ENCODE results near the gene FAM3D.

DNA sequence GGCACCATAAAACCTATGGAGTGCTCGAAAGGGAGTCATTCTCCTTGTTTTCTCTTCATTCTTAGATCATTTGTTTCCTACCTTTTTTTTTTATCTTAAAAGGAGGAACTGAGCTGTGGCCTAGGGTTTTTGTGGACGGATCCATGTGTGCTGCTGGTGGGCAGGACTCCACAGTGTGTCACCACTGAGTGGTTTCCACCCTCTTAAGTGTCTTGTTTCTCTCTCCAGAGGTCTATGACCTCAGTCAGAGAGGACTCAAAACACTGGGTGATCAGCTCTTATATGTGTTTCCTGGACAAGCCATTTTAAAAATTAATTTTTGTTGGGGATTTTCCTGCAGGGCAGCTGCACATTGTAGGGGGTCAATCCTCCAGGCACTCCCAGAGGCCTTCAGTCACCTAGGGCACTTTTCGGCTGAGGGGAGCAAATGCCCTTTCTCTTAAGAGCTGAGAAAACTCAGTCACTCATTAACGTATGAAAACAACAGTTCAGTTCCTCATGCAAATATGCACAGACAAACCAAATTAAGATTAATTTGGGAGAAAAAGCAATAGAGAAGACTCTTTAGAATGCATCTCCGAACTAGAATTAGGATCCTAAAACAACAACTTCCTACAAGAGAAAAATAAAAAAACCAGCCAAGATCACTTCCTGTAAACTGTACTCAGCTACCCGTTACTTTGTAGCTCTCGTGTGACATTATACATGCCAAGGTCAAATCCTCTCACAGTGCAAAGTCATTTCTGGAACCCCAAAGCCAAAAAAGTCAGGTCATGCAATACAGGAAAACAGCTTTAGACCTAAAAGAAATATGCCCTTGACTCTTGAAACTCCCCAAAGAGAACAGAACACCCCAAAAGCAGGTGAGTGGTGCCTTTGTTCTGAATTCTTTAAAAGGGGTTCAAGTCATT, 27.6 kb upstream of the FAM3D start:
- no peak for TF ChIP-seq POLR2AphosphoS5 (IDR thresholded peaks at IDR 0.05)
- TF ChIP-seq, protein P1, sequence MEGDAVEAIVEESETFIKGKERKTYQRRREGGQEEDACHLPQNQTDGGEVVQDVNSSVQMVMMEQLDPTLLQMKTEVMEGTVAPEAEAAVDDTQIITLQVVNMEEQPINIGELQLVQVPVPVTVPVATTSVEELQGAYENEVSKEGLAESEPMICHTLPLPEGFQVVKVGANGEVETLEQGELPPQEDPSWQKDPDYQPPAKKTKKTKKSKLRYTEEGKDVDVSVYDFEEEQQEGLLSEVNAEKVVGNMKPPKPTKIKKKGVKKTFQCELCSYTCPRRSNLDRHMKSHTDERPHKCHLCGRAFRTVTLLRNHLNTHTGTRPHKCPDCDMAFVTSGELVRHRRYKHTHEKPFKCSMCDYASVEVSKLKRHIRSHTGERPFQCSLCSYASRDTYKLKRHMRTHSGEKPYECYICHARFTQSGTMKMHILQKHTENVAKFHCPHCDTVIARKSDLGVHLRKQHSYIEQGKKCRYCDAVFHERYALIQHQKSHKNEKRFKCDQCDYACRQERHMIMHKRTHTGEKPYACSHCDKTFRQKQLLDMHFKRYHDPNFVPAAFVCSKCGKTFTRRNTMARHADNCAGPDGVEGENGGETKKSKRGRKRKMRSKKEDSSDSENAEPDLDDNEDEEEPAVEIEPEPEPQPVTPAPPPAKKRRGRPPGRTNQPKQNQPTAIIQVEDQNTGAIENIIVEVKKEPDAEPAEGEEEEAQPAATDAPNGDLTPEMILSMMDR (IDR thresholded peaks at IDR 0.05): no peak
- no peak for TF ChIP-seq POLR2A (IDR thresholded peaks at IDR 0.05)
- no peak for TF ChIP-seq EP300 (IDR thresholded peaks at IDR 0.05)
